HG02840 (cell line): ENCODE results near the gene RGL4.
"Not testable (repeated sequence)": the region's sequence is repeated elsewhere in the genome, so short reads cannot be mapped to it uniquely, and the experiment has no call there.

Source experiments
- ATAC-seq: cut with Tn5 transposase; IDR thresholded peaks from one replicate; pipeline ENCODE4 v1.9.1; 2021; ENCODE audit warnings: mild to moderate bottlenecking, moderate library complexity, moderate number of reproducible peaks; ENCODE audit not compliant: unreplicated experiment, low FRiP score

RGL4 gene

GRCh38 chr22:23676841-23677700 lies 13.7 kb upstream of the RGL4 start:
- ATAC-seq, result not testable (repeated sequence)

DNA sequence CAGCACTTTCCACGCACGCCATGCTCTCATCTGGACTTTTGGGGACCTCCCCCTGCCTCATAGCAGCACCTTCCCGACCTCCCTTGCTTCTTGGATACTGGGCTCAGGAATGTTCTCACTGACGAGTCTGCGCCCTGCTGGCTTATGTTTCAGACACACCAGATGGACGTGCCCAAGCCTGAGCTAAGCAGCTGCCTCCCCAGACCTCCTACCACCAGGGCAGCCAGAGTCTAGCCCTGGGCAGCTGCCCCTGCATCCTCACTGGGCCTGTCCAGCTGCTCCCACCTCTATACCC lies 13.2 kb upstream of the RGL4 start:
- ATAC-seq, result no peak

- ATAC-seq, result no peak
Measured at GRCh38 chr22:23678133-23678532, 12.7 kb upstream of the RGL4 start.

DNA sequence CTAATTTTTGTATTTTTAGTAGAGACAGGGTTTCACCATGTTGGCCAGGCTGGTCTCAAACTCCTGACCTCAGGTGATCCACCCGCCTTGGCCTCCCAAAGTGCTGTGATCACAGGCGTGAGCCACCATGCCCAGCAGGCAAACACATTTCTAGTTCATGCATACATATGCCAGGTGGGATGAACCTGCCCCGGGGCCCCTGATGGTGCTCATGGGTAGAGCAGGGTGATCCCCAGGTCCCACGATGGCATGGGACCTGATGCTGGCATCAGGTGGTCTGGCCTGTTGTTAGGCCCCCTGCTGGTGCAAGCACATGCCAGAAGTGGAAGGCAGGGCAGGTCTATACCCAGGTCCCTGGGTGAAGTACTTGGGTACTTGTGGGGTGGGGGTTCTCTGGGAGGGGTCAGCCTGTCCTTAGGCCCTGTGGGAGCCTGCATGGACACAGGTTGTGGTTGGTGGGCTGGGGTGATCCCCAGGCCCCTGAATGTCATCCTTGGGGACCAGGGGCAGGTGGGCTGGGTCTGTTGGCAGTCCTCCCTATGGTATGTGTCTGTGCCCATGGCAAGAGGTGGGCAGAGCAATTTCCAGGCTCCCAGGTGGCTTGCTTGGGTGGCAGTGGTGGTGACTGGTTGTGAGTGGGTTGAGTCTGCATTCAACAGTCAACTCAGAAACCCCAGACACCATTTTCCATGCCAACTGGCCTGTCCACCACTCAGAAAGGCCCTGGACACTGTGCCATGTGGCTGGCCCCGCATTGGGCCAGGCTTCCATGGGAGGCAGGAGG lies 9.6 kb upstream of the RGL4 start:
- no peak for ATAC-seq

- ATAC-seq, result no peak
Measured at GRCh38 chr22:23682077-23682476, 8.7 kb upstream of the RGL4 start.

DNA sequence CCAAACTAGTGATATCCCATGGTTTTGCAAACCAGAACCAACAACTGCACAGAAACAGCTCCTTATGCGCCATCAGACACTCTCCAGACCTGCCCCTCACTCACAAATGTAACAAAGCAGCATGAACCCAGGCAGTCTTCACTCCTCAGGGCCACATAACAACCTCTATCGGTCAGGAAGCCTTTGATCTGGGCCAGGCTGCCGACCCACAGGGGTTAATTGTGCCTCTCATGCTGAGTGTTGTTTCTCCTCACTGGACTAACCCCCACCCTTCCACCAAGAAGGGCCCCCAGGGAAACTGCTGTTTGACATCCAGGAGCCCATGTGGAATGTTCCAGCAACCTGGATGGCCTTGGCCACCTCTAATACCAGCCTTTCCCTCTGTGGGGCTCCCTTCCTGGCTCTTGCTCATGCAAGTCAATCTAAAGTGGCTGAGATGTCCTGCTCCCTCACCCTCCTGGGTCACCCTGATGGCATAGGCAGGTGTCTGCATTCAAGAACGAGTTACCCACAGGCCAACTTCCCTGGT lies 7.9 kb upstream of the RGL4 start:
- no peak for ATAC-seq

DNA sequence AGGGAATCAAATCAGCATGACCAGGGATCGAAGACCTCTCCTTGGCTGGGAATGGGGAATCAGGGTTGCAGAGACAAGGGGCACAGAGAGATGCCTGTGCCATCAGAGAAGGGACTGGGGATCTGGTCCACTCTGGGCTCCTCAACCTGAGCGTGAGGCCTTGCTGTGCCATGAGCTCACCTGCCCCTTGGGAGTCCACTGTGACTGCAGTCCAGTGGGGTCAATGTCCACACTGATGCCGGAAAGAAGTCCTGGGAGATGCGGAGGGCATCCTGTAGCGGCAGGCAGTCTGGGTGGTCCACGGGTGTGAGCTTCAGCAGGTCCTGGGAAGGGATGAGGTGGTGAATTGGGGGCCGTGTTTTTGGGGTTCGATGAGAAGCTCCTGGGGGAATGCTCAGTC lies 7.3 kb upstream of the RGL4 start:
- no peak for ATAC-seq

DNA sequence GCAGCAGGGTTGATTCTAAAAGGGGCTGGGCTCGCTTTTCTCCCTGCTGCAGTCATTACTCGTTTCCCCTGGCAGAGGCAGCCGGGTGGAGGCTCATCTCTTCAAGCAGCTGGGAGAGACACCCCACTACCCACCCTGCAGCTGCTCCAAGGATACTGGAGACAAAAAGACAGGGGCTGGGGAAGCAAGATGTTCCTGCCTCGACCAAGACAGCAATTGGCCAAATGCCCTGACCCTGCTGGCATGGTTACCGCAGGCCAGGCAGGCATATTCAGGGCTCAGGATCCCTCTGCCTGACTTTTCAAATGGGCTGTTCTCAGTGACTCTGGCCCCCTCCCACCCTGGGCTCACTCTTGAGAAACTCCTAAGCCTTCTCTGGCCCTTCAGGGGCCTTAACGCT lies 6.8 kb upstream of the RGL4 start:
- ATAC-seq, result no peak

DNA sequence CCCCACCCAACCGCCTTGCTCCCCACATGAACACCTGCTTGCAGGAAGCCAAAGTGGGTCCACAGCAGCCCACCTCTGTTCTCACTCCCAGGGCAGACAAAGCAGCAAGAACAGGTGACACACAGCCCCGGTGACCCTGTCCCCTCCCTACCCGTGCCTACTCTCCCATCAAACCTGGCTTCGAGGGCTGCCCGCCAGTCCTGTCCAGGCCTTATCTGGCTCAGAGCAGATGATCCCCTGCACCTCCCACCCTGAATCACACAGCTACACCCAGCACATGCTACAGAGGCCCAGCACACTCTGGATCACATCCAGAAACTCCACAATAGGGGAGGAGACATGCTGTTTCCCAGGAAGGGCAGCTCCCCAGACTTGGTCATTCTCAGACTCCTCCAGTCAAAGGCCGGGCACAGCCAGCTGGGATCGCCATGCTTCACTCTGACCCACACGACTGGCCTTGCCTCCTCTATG lies 6.2 kb upstream of the RGL4 start:
- ATAC-seq, result no peak

DNA sequence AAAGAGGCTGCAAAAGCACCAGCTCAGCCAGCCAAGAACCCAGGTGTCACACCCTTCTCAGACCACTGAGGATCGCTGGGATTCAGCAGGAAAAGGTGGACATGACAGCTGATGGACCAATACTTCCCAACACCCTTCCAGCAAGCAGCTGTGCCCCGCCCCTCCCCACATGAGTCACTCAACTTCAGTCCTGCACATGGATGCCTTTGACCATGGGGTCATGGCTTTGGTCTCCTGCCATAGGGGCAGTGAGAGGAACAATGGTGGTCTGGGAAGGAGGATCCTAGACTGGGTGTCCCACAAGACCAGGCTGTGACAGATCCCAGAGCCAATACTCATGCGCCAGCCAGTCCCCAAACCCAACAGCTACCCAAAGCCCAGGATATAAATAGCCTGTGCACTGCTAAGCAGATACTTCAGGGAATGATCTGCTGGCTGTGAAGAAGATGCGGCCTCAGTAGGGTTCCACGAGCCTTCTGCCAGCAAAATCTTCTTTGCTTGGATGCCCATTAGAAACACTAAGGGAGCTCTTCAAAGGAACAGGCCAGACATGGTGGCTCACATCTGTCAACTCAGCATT lies 5.5 kb upstream of the RGL4 start:
- ATAC-seq, result no peak

- ATAC-seq, result no peak
Measured at GRCh38 chr22:23686416-23687024, 4.3 kb upstream of the RGL4 start.

- ATAC-seq, result no peak
Measured at GRCh38 chr22:23688121-23688520, 2.7 kb upstream of the RGL4 start.

GRCh38 chr22:23688571-23688970 lies 2.2 kb upstream of the RGL4 start:
- no peak for ATAC-seq

GRCh38 chr22:23689414-23689813 lies 1.4 kb upstream of the RGL4 start:
- no peak for ATAC-seq

DNA sequence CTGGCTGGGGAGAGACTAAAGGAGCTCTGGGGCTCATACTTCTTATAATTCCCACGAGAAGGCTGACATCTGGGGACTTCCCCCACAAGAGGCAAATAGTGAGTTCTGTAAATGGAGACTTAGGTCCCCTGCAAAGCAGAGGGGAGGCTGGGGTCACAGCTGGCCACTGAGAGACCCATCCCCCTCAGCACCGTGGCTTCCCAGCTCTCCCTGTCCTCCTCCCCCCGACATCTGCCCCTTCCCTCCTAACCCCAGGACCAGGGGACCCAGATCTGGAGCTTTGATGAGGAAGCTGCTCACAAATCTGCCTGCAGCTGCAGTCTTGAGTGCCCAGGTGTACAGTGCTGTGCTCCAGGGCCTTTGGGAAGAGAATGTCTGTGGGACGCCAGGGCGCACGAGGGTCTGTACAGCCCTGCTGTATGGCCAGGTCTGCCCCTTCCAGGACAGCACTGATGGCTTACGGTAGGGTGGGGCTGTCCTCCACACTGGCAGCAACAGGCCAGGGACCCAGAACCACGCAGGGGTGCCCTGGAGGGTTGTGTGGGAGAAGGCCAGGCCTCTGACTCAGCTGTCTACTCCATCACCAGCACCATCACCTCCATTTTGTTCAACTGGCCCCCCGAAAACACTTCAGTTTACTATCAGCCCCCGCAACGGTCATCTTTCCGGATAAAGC lies 1.1 kb downstream of the RGL4 start:
- no peak for ATAC-seq

GRCh38 chr22:23692598-23693291 lies 1.9 kb downstream of the RGL4 start:
- no peak for ATAC-seq

GRCh38 chr22:23693979-23694680 lies 3.3 kb downstream of the RGL4 start:
- no peak for ATAC-seq

DNA sequence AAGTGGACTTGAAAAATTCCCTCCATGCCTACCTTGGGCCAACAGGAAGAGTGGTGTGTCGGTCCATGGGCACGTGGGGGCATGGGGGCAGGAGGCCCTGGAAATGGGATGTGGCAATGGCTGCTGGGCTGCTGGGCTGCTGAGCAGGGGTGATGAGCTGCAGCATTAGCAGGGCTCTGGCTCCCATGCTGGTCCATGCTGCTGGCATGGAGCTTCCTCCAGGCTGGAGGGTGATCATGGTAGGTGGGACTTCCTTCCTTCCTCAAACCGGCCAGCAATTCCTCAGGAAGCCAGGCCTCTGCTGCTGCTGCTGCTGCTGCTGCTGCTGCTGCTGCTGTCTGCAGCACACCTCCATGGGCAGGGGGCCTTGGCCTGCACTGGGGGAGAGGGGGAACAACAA lies 4.3 kb downstream of the RGL4 start:
- no peak for ATAC-seq
